Cardiac muscle cell (in vitro differentiated cells and primary cell): Measurements from ENCODE around the gene ADAMTS12. TPM values are rescaled to one million over a fixed set of nuclear protein-coding genes. Genes with fewer than 3 reads are reported as not detected.
A peak's percentile ranks its signal among the peaks of the same experiment; 100 is the strongest.

Experiments used
- DNase-seq, 2 donors: peaks; one replicate each; pipeline versions ENCODE4 v3.0.0 to v3.0.0-alpha.2; 2010 to 2017; ENCODE audit warnings: low read depth in 1 of 2, low spot score in 1 of 2
- H3K27ac ChIP-seq: fragments of 200-600 bp; sonication (generic); 2 replicates; pipeline ENCODE4 v1.5.1; 2016
- H3K27me3 ChIP-seq: fragments of 200-600 bp; sonication (generic); 2 replicates; pipeline ENCODE4 v1.6.0; 2016; ENCODE audit warnings: control low read depth
- H3K36me3 ChIP-seq: fragments of 200-600 bp; sonication (generic); 2 replicates; pipeline ENCODE4 v1.5.1; 2016; ENCODE audit warnings: control low read depth
- H3K4me1 ChIP-seq: fragments of 200-600 bp; sonication (generic); 2 replicates; pipeline ENCODE4 v1.8.1; 2017; ENCODE audit warnings: low read depth, mild to moderate bottlenecking, mixed run types
- H3K4me3 ChIP-seq: fragments of 200-600 bp; sonication (generic); 2 replicates; pipeline ENCODE4 v1.5.1; 2016; ENCODE audit warnings: mild to moderate bottlenecking
- H3K9me3 ChIP-seq: fragments of 200-600 bp; sonication (generic); 2 replicates; pipeline ENCODE4 v1.5.1; 2017; ENCODE audit warnings: low read depth, mild to moderate bottlenecking, control low read depth
- polyA plus RNA-seq: library from polyadenylated mRNA; unstranded; fragments of >200 nt; fragmentation: Nextera tagmentation; extraction: Ambion mirVana; gene quantifications from 2 replicates; pipeline ENCODE4 v1.2.1, GENCODE V29; 2016
- total RNA-seq: library from RNA; depleted of rRNA; stranded (reverse); fragments of >200 nt; gene quantifications from 2 replicates; pipeline ENCODE4 v1.2.3, GENCODE V29; 2016
- TF ChIP-seq, protein P1 (sequence below): IDR thresholded peaks from 2 replicates; pipeline ENCODE4 v1.5.1; 2012; ENCODE audit warnings: low read depth, mild to moderate bottlenecking, low read length

ADAMTS12 gene
- total and polyA plus RNA-seq, 2 experiments from 2014 or later, result 29.3 to 48.4 TPM

DNA sequence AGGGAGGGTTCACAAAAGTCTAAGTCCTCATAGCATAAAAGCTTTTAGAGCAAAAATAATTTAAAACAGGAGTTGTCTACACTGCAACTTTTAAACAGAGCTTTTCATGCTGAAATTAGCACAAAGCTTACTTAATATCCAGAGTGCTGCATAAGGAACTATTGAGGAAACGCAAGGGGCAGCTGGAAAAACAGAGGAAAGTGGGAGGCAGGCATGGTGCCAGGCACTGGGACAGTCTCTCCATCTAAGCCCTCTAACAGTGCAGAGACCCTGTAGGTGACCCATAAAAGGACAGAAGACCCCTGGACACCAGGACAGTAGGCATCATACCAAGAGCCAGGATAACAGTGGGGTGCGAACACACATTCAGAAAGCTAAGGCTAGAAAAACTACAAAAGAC lies 49.3 kb downstream of the ADAMTS12 start:
- Histone ChIP-seq H3K9me3 (no peaks in the 10 kb centered on the region), H3K27me3 (no peaks in the 10 kb centered on the region), H3K36me3 (no peaks in the 10 kb centered on the region), H3K27ac (no peak overlapping the region), H3K4me1 (peaks cover 17% of the 10 kb centered on the region), H3K4me3 (no peak overlapping the region)
- TF ChIP-seq, protein P1, sequence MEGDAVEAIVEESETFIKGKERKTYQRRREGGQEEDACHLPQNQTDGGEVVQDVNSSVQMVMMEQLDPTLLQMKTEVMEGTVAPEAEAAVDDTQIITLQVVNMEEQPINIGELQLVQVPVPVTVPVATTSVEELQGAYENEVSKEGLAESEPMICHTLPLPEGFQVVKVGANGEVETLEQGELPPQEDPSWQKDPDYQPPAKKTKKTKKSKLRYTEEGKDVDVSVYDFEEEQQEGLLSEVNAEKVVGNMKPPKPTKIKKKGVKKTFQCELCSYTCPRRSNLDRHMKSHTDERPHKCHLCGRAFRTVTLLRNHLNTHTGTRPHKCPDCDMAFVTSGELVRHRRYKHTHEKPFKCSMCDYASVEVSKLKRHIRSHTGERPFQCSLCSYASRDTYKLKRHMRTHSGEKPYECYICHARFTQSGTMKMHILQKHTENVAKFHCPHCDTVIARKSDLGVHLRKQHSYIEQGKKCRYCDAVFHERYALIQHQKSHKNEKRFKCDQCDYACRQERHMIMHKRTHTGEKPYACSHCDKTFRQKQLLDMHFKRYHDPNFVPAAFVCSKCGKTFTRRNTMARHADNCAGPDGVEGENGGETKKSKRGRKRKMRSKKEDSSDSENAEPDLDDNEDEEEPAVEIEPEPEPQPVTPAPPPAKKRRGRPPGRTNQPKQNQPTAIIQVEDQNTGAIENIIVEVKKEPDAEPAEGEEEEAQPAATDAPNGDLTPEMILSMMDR, result no peak
- no peak for DNase-seq

DNA sequence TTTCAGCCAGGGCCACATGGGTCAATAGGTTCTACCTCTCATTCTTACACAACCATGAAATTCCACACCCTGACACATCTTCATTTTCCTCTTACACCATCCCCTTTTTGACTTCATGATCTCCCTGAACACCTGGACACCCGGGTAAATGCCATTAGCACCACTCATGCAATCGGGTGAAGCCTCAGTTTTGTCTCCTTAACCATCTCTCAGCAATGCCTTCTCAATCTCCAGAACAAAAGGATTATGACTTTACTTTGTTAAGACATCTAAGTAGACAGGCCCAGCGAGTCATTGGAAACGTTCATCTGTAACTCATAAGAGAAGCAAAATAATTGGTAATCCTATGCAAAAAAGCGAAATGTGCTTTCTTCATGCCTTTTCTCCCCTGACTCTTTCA lies 49.9 kb downstream of the ADAMTS12 start:
- Histone ChIP-seq H3K27me3 (no peaks in the 10 kb centered on the region), H3K4me3 (no peak overlapping the region), H3K9me3 (no peaks in the 10 kb centered on the region), H3K36me3 (no peaks in the 10 kb centered on the region), H3K4me1 (peaks cover 17% of the 10 kb centered on the region), H3K27ac (peak overlapping the region; percentile 62)
- TF ChIP-seq, protein P1, result no peak
- DNase-seq, result no peak

DNA sequence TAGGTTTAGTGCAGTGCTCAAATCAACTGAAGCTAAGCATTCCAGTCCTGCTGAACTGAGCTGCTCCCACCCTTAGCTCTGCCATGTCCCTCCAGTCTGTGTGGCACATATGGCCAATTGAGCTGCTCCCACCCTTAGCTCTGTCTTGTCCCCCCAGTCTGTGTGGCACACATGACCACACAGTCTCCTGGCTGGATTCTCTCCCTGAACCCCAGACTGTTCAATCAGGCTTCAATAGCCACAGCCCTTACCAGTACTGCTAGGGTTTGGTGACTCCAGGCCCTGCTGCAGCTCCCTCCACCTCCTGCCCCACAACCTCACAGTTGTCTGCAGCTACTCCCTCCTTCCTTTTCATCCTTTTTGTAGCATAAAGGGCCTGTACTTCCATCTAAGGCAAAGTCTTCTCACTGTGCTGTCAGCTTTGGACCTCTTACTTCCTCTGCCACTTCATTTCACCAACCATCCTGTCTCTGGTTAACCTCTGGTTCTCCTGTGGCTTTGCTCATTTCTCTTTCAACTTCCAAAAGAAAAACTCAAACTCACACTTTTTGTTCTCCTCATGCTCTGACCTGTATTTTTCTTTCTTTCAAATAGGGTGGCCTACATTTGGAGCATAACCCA lies 50.8 kb downstream of the ADAMTS12 start:
- no peak for DNase-seq
- TF ChIP-seq, protein P1, result no peak
- Histone ChIP-seq H3K4me1 (peaks cover 17% of the 10 kb centered on the region), H3K27me3 (no peaks in the 10 kb centered on the region), H3K4me3 (no peak overlapping the region), H3K27ac (peak overlapping the region; percentile 62), H3K36me3 (no peaks in the 10 kb centered on the region), H3K9me3 (no peaks in the 10 kb centered on the region)

DNA sequence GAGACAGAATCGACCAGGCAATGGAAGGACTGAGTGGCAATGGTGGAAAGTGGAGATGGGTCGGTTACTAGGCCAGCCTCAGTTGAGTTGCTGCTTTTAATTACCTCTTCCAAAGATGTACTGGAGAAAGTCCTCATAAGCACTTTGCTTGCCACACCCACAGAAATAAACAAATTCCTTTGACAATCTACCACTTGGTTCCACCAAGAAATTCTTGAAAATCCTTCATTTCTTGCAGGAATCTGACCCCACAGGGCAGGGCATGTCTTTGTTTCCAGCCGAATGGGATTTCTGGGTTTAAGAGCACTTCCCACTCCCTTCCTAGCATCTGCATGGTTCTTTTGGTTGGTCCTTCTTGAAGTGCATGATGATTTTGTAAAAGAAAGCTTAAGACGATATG lies 54.5 kb downstream of the ADAMTS12 start:
- H3K27me3 ChIP-seq, result no peaks in the 10 kb centered on the region
- no peak for DNase-seq
- H3K4me3 ChIP-seq, result no peak overlapping the region
- TF ChIP-seq, protein P1, result no peak
- H3K4me1 ChIP-seq, result peaks cover 17% of the 10 kb centered on the region
- H3K9me3 ChIP-seq, result no peaks in the 10 kb centered on the region
- H3K27ac ChIP-seq, result no peak overlapping the region
- no peaks in the 10 kb centered on the region for H3K36me3 ChIP-seq

- Histone ChIP-seq H3K4me3 (no peak overlapping the region), H3K36me3 (no peaks in the 10 kb centered on the region), H3K27ac (no peak overlapping the region), H3K4me1 (no peaks in the 10 kb centered on the region), H3K27me3 (no peaks in the 10 kb centered on the region), H3K9me3 (no peaks in the 10 kb centered on the region)
- TF ChIP-seq, protein P1, result no peak
- DNase-seq, result peak in 1 of 2 donors; percentile 77
These were observed 57.5 kb downstream of the ADAMTS12 start for GRCh38 chr5:33834334-33834733.
